ENCODE measurements around the gene TBR1. TPM values are rescaled to one million over a fixed set of nuclear protein-coding genes. Genes with fewer than 3 reads are reported as not detected.

Gene TBR1
- total RNA-seq, 1 donor from 2014 or later = 0.08 TPM

- no peaks in the 10 kb centered on the region for H3K36me3 ChIP-seq (ENCODE audit: control insufficient read depth, insufficient read depth, low read length)
- H3K27me3 ChIP-seq (ENCODE audit: control insufficient read depth, insufficient read depth, low read length) = no peaks in the 10 kb centered on the region
- TF ChIP-seq, protein P1, sequence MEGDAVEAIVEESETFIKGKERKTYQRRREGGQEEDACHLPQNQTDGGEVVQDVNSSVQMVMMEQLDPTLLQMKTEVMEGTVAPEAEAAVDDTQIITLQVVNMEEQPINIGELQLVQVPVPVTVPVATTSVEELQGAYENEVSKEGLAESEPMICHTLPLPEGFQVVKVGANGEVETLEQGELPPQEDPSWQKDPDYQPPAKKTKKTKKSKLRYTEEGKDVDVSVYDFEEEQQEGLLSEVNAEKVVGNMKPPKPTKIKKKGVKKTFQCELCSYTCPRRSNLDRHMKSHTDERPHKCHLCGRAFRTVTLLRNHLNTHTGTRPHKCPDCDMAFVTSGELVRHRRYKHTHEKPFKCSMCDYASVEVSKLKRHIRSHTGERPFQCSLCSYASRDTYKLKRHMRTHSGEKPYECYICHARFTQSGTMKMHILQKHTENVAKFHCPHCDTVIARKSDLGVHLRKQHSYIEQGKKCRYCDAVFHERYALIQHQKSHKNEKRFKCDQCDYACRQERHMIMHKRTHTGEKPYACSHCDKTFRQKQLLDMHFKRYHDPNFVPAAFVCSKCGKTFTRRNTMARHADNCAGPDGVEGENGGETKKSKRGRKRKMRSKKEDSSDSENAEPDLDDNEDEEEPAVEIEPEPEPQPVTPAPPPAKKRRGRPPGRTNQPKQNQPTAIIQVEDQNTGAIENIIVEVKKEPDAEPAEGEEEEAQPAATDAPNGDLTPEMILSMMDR (IDR thresholded peaks at IDR 0.05; ENCODE audit: insufficient read depth, low read length, poor library complexity, severe bottlenecking) = no peak
- no peak overlapping the region for H3K4me3 ChIP-seq (ENCODE audit: low read depth, low read length)
- DNase-seq (ENCODE audit: low read depth) = no peak
These were observed 32.3 kb downstream of the TBR1 start for GRCh38 chr2:161448431-161448830.

DNA sequence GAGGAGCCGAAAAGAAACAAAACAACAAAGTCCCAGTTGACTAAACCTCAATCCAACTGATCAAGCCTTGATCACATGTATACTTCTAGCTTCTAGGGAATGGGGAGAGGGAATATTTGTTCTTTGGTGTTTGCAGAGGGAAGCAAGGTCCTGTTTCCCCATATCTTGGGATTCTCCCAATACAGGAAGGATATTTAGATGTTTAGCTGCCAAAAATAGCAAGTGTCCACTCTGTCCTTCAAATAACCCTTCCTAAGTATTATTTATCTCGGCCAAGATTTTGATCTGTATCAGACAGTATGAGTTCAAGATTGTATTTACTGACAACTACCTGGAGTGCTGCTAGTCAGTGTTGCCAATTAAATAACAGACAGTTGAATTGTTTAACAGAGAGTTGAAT is 55.5 kb downstream of the TBR1 start:
- no peaks in the 10 kb centered on the region for H3K27me3 ChIP-seq (ENCODE audit: control insufficient read depth, insufficient read depth, low read length)
- no peak overlapping the region for H3K4me3 ChIP-seq (ENCODE audit: low read depth, low read length)
- TF ChIP-seq, protein P1 (IDR thresholded peaks at IDR 0.05; ENCODE audit: insufficient read depth, low read length, poor library complexity, severe bottlenecking) = no peak
- no peak for DNase-seq (ENCODE audit: low read depth)
- no peaks in the 10 kb centered on the region for H3K36me3 ChIP-seq (ENCODE audit: control insufficient read depth, insufficient read depth, low read length)

- no peak for DNase-seq (ENCODE audit: low read depth)
- TF ChIP-seq, protein P1 (IDR thresholded peaks at IDR 0.05; ENCODE audit: insufficient read depth, low read length, poor library complexity, severe bottlenecking) = no peak
- Histone ChIP-seq H3K36me3 (ENCODE audit: control insufficient read depth, insufficient read depth, low read length) (no peaks in the 10 kb centered on the region), H3K4me3 (ENCODE audit: low read depth, low read length) (no peak overlapping the region), H3K27me3 (ENCODE audit: control insufficient read depth, insufficient read depth, low read length) (no peaks in the 10 kb centered on the region)
These were observed 58.8 kb downstream of the TBR1 start for GRCh38 chr2:161474920-161475319.

Other genes starting within 250 kb of the TBR1 start
- gene PSMD14, start 107.9 kb upstream of the TBR1 start, total RNA-seq = 96.1 and 109 TPM in 2 replicates
- gene SLC4A10, start 208.1 kb downstream of the TBR1 start, total RNA-seq = not detected in 2 replicates

Data from kidney epithelial cell (primary cell).